IMR-90 (cell line): Measurements from ENCODE around the gene SIK3. TPM values are rescaled to one million over a fixed set of nuclear protein-coding genes. Genes with fewer than 3 reads are reported as not detected.

Experiments used
- ATAC-seq: fragments of 200-7000 bp; cut with Tn5 transposase; 2 replicates; pipeline ENCODE4 v1.9.1; 2020; ENCODE audit warnings: low read depth, mild to moderate bottlenecking, moderate library complexity
- BruUV-seq: library from RNA; stranded (reverse); fragments of 400-500 nt; replicated peaks from 2 replicates; lab custom pipeline; 2021; lab: Mats Ljungman, UMichigan
- CTCF ChIA-PET: fragments of 300-600 bp; formaldehyde crosslinking; extraction: SDS; loops from one replicate; lab custom pipeline; 2021; ENCODE audit warnings: antibody characterized with exemption; lab: Yijun Ruan, JAX
- POLR2A ChIA-PET: fragments of 300-600 bp; sonication (Branson Sonifier 250); formaldehyde crosslinking; loops from one replicate; lab custom pipeline; 2022; ENCODE audit warnings: antibody characterized with exemption; ENCODE audit not compliant: unreplicated experiment; lab: Charles Lee
- DNase-seq: peaks from one replicate; pipeline ENCODE4 v3.0.0; 2013
- H2AFZ ChIP-seq: replicated peaks from 2 replicates; pipeline ENCODE3; 2013; ENCODE audit warnings: low read length, mild to moderate bottlenecking; ENCODE audit not compliant: poor library complexity
- H2AK5ac ChIP-seq: 2 replicates; pipeline ENCODE4 v1.6.1; 2013; ENCODE audit warnings: low read depth, low read length, inconsistent platforms
- H2AK9ac ChIP-seq: replicated peaks from 2 replicates; pipeline ENCODE3; 2013; ENCODE audit warnings: mild to moderate bottlenecking, low read depth, low read length, moderate library complexity; ENCODE audit not compliant: poor library complexity
- H2BK120ac ChIP-seq: 2 replicates; pipeline ENCODE4 v1.6.1; 2013; ENCODE audit warnings: low read depth, low read length, inconsistent platforms
- H2BK15ac ChIP-seq: 3 replicates; pipeline ENCODE4 v1.6.1; 2013; ENCODE audit warnings: low read depth, low read length, inconsistent platforms
- H2BK20ac ChIP-seq: 2 replicates; pipeline ENCODE4 v1.6.1; 2013; ENCODE audit warnings: low read depth, mild to moderate bottlenecking, inconsistent platforms, low read length, moderate library complexity
- H2BK5ac ChIP-seq: 2 replicates; pipeline ENCODE4 v1.6.1; 2013; ENCODE audit warnings: mild to moderate bottlenecking, low read depth, low read length, inconsistent platforms; ENCODE audit not compliant: poor library complexity, severe bottlenecking
- H3K14ac ChIP-seq: replicated peaks from 2 replicates; pipeline ENCODE4 v1.6.1; 2013; ENCODE audit warnings: low read depth, low read length, inconsistent platforms
- H3K18ac ChIP-seq: 2 replicates; pipeline ENCODE4 v1.6.1; 2013; ENCODE audit warnings: low read depth, low read length, control low read depth
- H3K23ac ChIP-seq: 2 replicates; pipeline ENCODE4 v1.6.1; 2013; ENCODE audit warnings: low read depth, low read length, inconsistent platforms
- H3K27ac ChIP-seq: 2 replicates; pipeline ENCODE4 v1.5.1; 2013; ENCODE audit warnings: mild to moderate bottlenecking, control low read depth, low read length; ENCODE audit not compliant: insufficient read depth
- H3K27me3 ChIP-seq: 2 replicates; pipeline ENCODE4 v1.6.1; 2013; ENCODE audit warnings: low read length; ENCODE audit not compliant: control insufficient read depth, insufficient read depth
- H3K36me3 ChIP-seq: 2 replicates; pipeline ENCODE4 v1.6.1; 2013; ENCODE audit warnings: low read length, mixed read lengths; ENCODE audit not compliant: control insufficient read depth, insufficient read depth
- H3K4ac ChIP-seq: 2 replicates; pipeline ENCODE4 v1.6.1; 2013; ENCODE audit warnings: low read depth, low read length, inconsistent platforms
- H3K4me1 ChIP-seq: 2 replicates; pipeline ENCODE4 v1.6.1; 2013; ENCODE audit warnings: low read length, mixed read lengths; ENCODE audit not compliant: control insufficient read depth, insufficient read depth
- H3K4me2 ChIP-seq: 2 replicates; pipeline ENCODE4 v1.6.1; 2013; ENCODE audit warnings: low read depth, mild to moderate bottlenecking, control low read depth, low read length, moderate library complexity
- H3K4me3 ChIP-seq: 2 replicates; pipeline ENCODE4 v1.5.1; 2013; ENCODE audit warnings: low read depth, mild to moderate bottlenecking, control low read depth, low read length, moderate library complexity; ENCODE audit not compliant: insufficient read depth
- H3K56ac ChIP-seq: 2 replicates; pipeline ENCODE4 v1.6.1; 2013; ENCODE audit warnings: low read length, inconsistent platforms; ENCODE audit not compliant: insufficient read depth; ENCODE audit errors: extremely low read depth
- H3K79me1 ChIP-seq, 2 experiments: 2 replicates each; pipeline ENCODE4 v1.6.1; 2013; ENCODE audit warnings: low read length in 2 of 2, inconsistent platforms in 1 of 2, low read depth in 1 of 2
- H3K9ac ChIP-seq: 2 replicates; pipeline ENCODE4 v1.6.1; 2013; ENCODE audit warnings: low read depth, low read length, control low read depth
- H3K9me1 ChIP-seq: 2 replicates; pipeline ENCODE4 v1.6.1; 2013; ENCODE audit warnings: low read length, inconsistent platforms; ENCODE audit not compliant: insufficient read depth
- H3K9me3 ChIP-seq: 2 replicates; pipeline ENCODE4 v1.6.1; 2013; ENCODE audit warnings: low read length; ENCODE audit not compliant: control insufficient read depth, insufficient read depth
- H4K20me1 ChIP-seq: 2 replicates; pipeline ENCODE4 v1.6.1; 2013; ENCODE audit warnings: low read length, inconsistent platforms; ENCODE audit not compliant: insufficient read depth
- H4K5ac ChIP-seq: 2 replicates; pipeline ENCODE4 v1.6.1; 2013; ENCODE audit warnings: mild to moderate bottlenecking, low read depth, low read length, control low read depth
- H4K8ac ChIP-seq, 2 experiments: 2 replicates each; pipeline ENCODE4 v1.6.1; 2013; ENCODE audit warnings: low read depth in 2 of 2, low read length in 2 of 2, control low read depth in 1 of 2, inconsistent platforms in 1 of 2
- H4K91ac ChIP-seq: 2 replicates; pipeline ENCODE4 v1.6.1; 2013; ENCODE audit warnings: low read depth, low read length, inconsistent platforms; ENCODE audit not compliant: insufficient read depth
- BHLHE40 ChIP-seq: fragments of 150-350 bp; IDR thresholded peaks from 2 replicates; pipeline ENCODE4 v1.6.1; 2016; ENCODE audit warnings: mild to moderate bottlenecking, low read depth, low read length
- CEBPB ChIP-seq: IDR thresholded peaks from 2 replicates; pipeline ENCODE4 v1.6.1; 2012; ENCODE audit warnings: low read depth, low read length, improper control_type of control experiment
- CHD1 ChIP-seq: IDR thresholded peaks from 2 replicates; pipeline ENCODE4 v1.6.1; 2012; ENCODE audit warnings: low read depth, low read length, improper control_type of control experiment
- FOS ChIP-seq: fragments of 150-350 bp; IDR thresholded peaks from 2 replicates; pipeline ENCODE4 v1.6.1; 2016; ENCODE audit warnings: low read depth, low read length
- MAFK ChIP-seq: IDR thresholded peaks from 2 replicates; pipeline ENCODE4 v1.6.1; 2012; ENCODE audit warnings: low read depth, low read length, improper control_type of control experiment
- MAZ ChIP-seq: IDR thresholded peaks from 2 replicates; pipeline ENCODE4 v1.6.1; 2012; ENCODE audit warnings: low read depth, mild to moderate bottlenecking, low read length, improper control_type of control experiment, moderate library complexity, borderline replicate concordance
- MXI1 ChIP-seq: IDR thresholded peaks from 2 replicates; pipeline ENCODE4 v1.6.1; 2012; ENCODE audit warnings: low read depth, mild to moderate bottlenecking, low read length, moderate library complexity, borderline replicate concordance
- POLR2A ChIP-seq: IDR thresholded peaks from 2 replicates; pipeline ENCODE4 v1.6.1; 2012; ENCODE audit warnings: mild to moderate bottlenecking, low read depth, low read length
- RAD21 ChIP-seq: IDR thresholded peaks from 2 replicates; pipeline ENCODE4 v1.6.1; 2012; ENCODE audit warnings: low read length, improper control_type of control experiment
- RCOR1 ChIP-seq: IDR thresholded peaks from 2 replicates; pipeline ENCODE4 v1.6.1; 2012; ENCODE audit warnings: mild to moderate bottlenecking, low read length, improper control_type of control experiment; ENCODE audit not compliant: insufficient replicate concordance
- RFX5 ChIP-seq: IDR thresholded peaks from 2 replicates; pipeline ENCODE4 v1.8.0; 2012; ENCODE audit warnings: low read depth, mild to moderate bottlenecking, low read length, moderate library complexity
- SMC3 ChIP-seq: fragments of 150-350 bp; IDR thresholded peaks from 2 replicates; pipeline ENCODE4 v1.6.1; 2016; ENCODE audit warnings: low read depth, mild to moderate bottlenecking, antibody characterized with exemption, low read length, moderate library complexity
- WGBS, 2 experiments: methylation state at CpG; one replicate each; pipeline versions ENCODE4 v1.1.5 to v1.1.7; 2013; ENCODE audit warnings: missing lambda C conversion rate in 2 of 2; ENCODE audit not compliant: insufficient read length in 1 of 2; ENCODE audit errors: extremely low coverage in 2 of 2; 5-methylcytosine and 5-hydroxymethylcytosine counted together
- dilution Hi-C: fragments of 300-500 bp; cut with HindIII; formaldehyde crosslinking; loops from one replicate; pipeline ENCODE4 v1.14.3; 2018; ENCODE audit warnings: low sequenced_read_pairs; ENCODE audit not compliant: unreplicated experiment
- in situ Hi-C: fragments of 300-500 bp; cut with MboI; formaldehyde crosslinking; loops from 3 replicates; pipeline ENCODE4 v1.14.3; 2019; ENCODE audit warnings: low sequenced_read_pairs, inconsistent platforms, mixed read lengths
- intact Hi-C: fragments of 100-400 bp; cut with micrococcal nuclease; formaldehyde crosslinking; loops from 2 replicates; pipeline ENCODE4 v1.10.0; 2022
- polyA plus RNA-seq, 3 experiments: library from polyadenylated mRNA; depleted of rRNA; stranded (reverse); fragments of >200 nt; gene quantifications; 2 replicates each; pipeline ENCODE4 v1.2.3, GENCODE V29; 2012; ENCODE audit warnings: low replicate concordance in 1 of 3
- total RNA-seq: library from RNA; depleted of rRNA; stranded (reverse); fragments of >200 nt; gene quantifications from 2 replicates; pipeline ENCODE4 v1.2.3, GENCODE V29; 2012
- TF ChIP-seq, protein P1 (sequence below): conservative IDR thresholded peaks from 2 replicates; pipeline ENCODE4 v1.5.1; 2012; ENCODE audit warnings: mild to moderate bottlenecking, low read depth, low read length, improper control_type of control experiment
- TF ChIP-seq, protein P2 (sequence below): fragments of 150-350 bp; IDR thresholded peaks from 2 replicates; pipeline ENCODE4 v1.6.1; 2016; ENCODE audit warnings: low read depth, mild to moderate bottlenecking, low read length, moderate library complexity, borderline replicate concordance
- TF ChIP-seq, protein P3 (sequence below): fragments of 150-350 bp; IDR thresholded peaks from 2 replicates; pipeline ENCODE4 v1.6.1; 2017; ENCODE audit warnings: mild to moderate bottlenecking, antibody characterized with exemption, low read length, low read depth

SIK3 gene
- total and polyA plus RNA-seq, 2 of the 4 experiments (the other 2 are of a cell fraction) = 8.2 to 9.1 TPM

- POLR2A ChIA-PET = no interaction called here
- H3K23ac ChIP-seq = no peak overlapping the region
Observed at GRCh38 chr11:116925050-116925449, 173.2 kb downstream of the SIK3 start.

More at GRCh38 chr11:116925050-116925449, 173.2 kb downstream of the SIK3 start:
- Histone ChIP-seq H3K4me1 (peaks cover 6% of the 10 kb centered on the region), H2AK9ac (no peak overlapping the region), H3K9me1 (no peaks in the 10 kb centered on the region; the same call in 1 of the 2 replicates), H2AK5ac (no peak overlapping the region), H4K91ac (no peak overlapping the region), H3K9ac (no peak overlapping the region), H3K4ac (no peak overlapping the region), H3K4me2 (no peak overlapping the region), H4K5ac (no peak overlapping the region), H3K9me3 (no peaks in the 10 kb centered on the region), H3K56ac (no peak overlapping the region), H3K14ac (no peak overlapping the region), H3K18ac (no peak overlapping the region), H3K36me3 (peaks cover 8% of the 10 kb centered on the region), H3K27me3 (no peaks in the 10 kb centered on the region), H4K8ac (no peak overlapping the region), H2BK120ac (no peak overlapping the region), H3K4me3 (no peak overlapping the region), H4K20me1 (peaks cover 3% of the 10 kb centered on the region; the same call in 1 of the 2 replicates), H3K27ac (no peak overlapping the region), H3K79me1 (peaks cover 0 to 6% of the 10 kb centered on the region in 2 experiments; a peak in 1 of 4 replicates), H2BK15ac (no peak overlapping the region), H2BK20ac (no peak overlapping the region), H2AFZ (no peak overlapping the region), H2BK5ac (no peak overlapping the region)
- BruUV-seq = no TSS peak
- CTCF ChIA-PET = interaction anchor here (1.5 to 2.0 kb wide), 2 partner anchors 8 to 12 kb away, joined by 5 to 6 read pairs; no protein-coding TSS in a partner anchor
- no peak for ATAC-seq
- DNase-seq = no peak
- intact Hi-C loops = loop anchor here (5.0 kb wide), 1 partner anchor 172 kb away; the partner anchor contains the start of gene SIK3
- 69% methylated on average over 2 of the region's 8 CpGs; no CpG with 5 or more reads in 1 of the 2 experiments for WGBS, 2 experiments
- dilution Hi-C loops = no loop called here
- TF ChIP-seq RFX5 = no peak
- TF ChIP-seq RCOR1 = no peak
- TF ChIP-seq, protein P1, sequence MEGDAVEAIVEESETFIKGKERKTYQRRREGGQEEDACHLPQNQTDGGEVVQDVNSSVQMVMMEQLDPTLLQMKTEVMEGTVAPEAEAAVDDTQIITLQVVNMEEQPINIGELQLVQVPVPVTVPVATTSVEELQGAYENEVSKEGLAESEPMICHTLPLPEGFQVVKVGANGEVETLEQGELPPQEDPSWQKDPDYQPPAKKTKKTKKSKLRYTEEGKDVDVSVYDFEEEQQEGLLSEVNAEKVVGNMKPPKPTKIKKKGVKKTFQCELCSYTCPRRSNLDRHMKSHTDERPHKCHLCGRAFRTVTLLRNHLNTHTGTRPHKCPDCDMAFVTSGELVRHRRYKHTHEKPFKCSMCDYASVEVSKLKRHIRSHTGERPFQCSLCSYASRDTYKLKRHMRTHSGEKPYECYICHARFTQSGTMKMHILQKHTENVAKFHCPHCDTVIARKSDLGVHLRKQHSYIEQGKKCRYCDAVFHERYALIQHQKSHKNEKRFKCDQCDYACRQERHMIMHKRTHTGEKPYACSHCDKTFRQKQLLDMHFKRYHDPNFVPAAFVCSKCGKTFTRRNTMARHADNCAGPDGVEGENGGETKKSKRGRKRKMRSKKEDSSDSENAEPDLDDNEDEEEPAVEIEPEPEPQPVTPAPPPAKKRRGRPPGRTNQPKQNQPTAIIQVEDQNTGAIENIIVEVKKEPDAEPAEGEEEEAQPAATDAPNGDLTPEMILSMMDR = no peak
- no peak for TF ChIP-seq MAFK
- TF ChIP-seq MXI1 = no peak
- TF ChIP-seq SMC3 = no peak
- no peak for TF ChIP-seq CHD1
- TF ChIP-seq BHLHE40 = no peak
- TF ChIP-seq, protein P2, sequence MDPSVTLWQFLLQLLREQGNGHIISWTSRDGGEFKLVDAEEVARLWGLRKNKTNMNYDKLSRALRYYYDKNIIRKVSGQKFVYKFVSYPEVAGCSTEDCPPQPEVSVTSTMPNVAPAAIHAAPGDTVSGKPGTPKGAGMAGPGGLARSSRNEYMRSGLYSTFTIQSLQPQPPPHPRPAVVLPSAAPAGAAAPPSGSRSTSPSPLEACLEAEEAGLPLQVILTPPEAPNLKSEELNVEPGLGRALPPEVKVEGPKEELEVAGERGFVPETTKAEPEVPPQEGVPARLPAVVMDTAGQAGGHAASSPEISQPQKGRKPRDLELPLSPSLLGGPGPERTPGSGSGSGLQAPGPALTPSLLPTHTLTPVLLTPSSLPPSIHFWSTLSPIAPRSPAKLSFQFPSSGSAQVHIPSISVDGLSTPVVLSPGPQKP = no peak
- no peak for TF ChIP-seq POLR2A
- TF ChIP-seq FOS = no peak
- TF ChIP-seq MAZ = no peak
- TF ChIP-seq, protein P3, sequence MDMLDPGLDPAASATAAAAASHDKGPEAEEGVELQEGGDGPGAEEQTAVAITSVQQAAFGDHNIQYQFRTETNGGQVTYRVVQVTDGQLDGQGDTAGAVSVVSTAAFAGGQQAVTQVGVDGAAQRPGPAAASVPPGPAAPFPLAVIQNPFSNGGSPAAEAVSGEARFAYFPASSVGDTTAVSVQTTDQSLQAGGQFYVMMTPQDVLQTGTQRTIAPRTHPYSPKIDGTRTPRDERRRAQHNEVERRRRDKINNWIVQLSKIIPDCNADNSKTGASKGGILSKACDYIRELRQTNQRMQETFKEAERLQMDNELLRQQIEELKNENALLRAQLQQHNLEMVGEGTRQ = no peak
- no peak for TF ChIP-seq RAD21
- no peak for TF ChIP-seq CEBPB
- in situ Hi-C loops = no loop called here
